ENCODE measurements around the gene APOBEC3F.
"Not testable (repeated sequence)": the region's sequence is repeated elsewhere in the genome, so short reads cannot be mapped to it uniquely, and the experiment has no call there.

The APOBEC3F gene

GRCh38 chr22:39017596-39018365 is 22.9 kb upstream of the APOBEC3F start:
- no peak for TF ChIP-seq GATA1 (IDR thresholded peaks at IDR 0.05; ENCODE audit: low read depth, low read length)
- no peak for TF ChIP-seq POLR2A (IDR thresholded peaks at IDR 0.05; ENCODE audit: low read length)
- DNase-seq: no peak

- peak; percentile 34 to 46 for DNase-seq
Measured at GRCh38 chr22:39020021-39020651, 20.5 kb upstream of the APOBEC3F start.

GRCh38 chr22:39021552-39022250 is 19.0 kb upstream of the APOBEC3F start:
- TF ChIP-seq GATA1 (IDR thresholded peaks at IDR 0.05; ENCODE audit: low read depth, low read length) (no peak), POLR2A (IDR thresholded peaks at IDR 0.05; ENCODE audit: low read length) (no peak)
- DNase-seq: peak in 1 of 2 experiments; percentile 45

GRCh38 chr22:39024519-39025308 is 15.9 kb upstream of the APOBEC3F start:
- TF ChIP-seq POLR2A (IDR thresholded peaks at IDR 0.05; ENCODE audit: low read length): no peak
- TF ChIP-seq GATA1 (IDR thresholded peaks at IDR 0.05; ENCODE audit: low read depth, low read length): no peak
- no peak for DNase-seq

DNA sequence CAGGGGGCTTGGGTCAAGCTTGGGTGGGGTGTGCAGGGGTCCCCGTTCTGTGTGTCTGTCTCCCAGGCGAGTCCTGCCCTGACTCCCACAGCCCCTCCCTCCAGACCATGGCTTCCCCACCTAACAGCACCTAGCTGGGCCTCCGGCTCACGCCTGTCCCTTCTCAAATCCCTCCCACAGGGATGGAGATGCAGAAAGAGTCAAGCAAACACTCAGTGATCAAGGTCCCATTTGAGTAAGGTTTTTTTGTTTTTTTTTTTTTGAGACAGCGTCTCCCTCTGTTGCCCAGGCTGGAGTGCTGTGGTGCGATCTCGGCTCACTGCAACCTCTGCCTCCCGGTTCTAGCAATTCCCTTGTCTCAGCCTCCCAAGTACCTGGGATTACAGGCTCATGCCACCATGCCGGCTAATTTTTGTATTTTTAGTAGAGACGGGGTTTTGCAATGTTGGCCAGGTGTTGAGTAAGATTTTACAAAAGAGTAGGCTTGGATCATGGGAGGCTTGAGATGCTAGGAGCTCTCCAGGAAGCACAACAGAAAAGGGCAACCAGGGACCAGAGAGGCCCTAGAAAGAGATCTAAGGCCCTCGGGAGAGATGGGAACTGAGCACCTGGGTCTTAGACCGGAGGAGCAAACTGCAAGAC is 14.0 kb upstream of the APOBEC3F start:
- no peak for DNase-seq
- TF ChIP-seq POLR2A (IDR thresholded peaks at IDR 0.05; ENCODE audit: low read length) (no peak), GATA1 (IDR thresholded peaks at IDR 0.05; ENCODE audit: low read depth, low read length) (no peak)

GRCh38 chr22:39027717-39028116 is 12.9 kb upstream of the APOBEC3F start:
- TF ChIP-seq GATA1 (IDR thresholded peaks at IDR 0.05; ENCODE audit: low read depth, low read length) (no peak), POLR2A (IDR thresholded peaks at IDR 0.05; ENCODE audit: low read length) (no peak)
- DNase-seq: no peak

DNA sequence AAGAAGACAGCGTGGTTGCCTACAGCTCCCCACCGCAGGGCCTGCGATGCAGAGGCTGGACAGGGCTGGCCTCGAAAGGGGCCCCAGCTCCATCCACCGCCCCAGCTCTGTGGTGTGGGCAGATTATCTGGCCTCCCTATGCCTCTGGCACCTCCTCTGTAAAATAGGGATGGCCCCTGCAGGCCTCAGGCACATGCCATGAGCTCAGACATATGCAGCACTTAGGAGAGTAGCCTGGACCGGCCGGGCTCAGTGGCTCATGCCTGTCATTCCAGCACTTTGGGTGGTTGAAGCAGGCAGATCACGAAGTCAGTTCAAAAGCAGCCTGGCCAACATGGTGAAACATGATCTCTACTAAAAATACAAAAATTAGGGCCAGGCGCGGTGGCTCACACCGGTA is 12.4 kb upstream of the APOBEC3F start:
- no peak for DNase-seq
- TF ChIP-seq GATA1 (IDR thresholded peaks at IDR 0.05; ENCODE audit: low read depth, low read length) (no peak), POLR2A (IDR thresholded peaks at IDR 0.05; ENCODE audit: low read length) (no peak)

DNA sequence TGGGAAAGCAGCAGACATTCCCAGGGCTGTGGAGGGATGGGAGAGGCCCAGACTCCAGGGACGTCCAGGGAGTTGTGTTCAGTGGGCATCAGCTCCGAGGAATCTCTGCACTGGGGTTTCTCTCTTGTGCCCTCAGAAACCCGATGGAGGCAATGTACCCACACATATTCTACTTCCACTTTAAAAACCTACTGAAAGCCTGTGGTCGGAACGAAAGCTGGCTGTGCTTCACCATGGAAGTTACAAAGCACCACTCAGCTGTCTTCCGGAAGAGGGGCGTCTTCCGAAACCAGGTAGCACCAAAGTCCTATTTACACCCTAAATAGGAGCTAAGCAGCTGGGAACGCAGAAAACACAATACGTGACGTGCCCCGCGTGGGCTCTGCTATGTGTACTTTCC is 11.4 kb upstream of the APOBEC3F start:
- DNase-seq: no peak
- no peak for TF ChIP-seq POLR2A (IDR thresholded peaks at IDR 0.05; ENCODE audit: low read length)
- no peak for TF ChIP-seq GATA1 (IDR thresholded peaks at IDR 0.05; ENCODE audit: low read depth, low read length)

DNA sequence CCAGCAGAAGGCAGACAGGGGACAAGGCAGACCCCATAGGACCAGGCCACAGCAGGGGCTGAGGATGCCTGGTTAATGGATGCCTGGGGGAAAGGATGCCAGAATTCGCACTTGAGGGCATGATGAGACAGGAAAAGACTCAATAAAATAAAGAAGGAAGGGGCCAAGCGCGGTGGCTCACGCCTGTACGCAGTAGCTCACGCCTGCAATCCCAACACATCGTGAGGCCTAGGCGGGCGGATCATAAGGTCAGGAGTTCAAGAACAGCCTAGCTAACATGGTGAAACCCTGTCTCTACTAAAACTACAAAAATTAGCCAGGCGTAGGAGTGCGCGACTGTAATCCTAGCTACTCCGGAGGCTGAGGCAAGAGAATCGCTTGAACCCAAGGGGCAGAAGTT is 10.0 kb upstream of the APOBEC3F start:
- DNase-seq: no peak
- TF ChIP-seq GATA1 (IDR thresholded peaks at IDR 0.05; ENCODE audit: low read depth, low read length) (no peak), POLR2A (IDR thresholded peaks at IDR 0.05; ENCODE audit: low read length) (no peak)

- DNase-seq: not testable (repeated sequence)
Measured at GRCh38 chr22:39031434-39032295, 9.0 kb upstream of the APOBEC3F start.

GRCh38 chr22:39037071-39037470 is 3.6 kb upstream of the APOBEC3F start:
- DNase-seq: not testable (repeated sequence)

GRCh38 chr22:39039306-39040126 is 1.1 kb upstream of the APOBEC3F start:
- no peak for DNase-seq
- TF ChIP-seq POLR2A (IDR thresholded peaks at IDR 0.05; ENCODE audit: low read length) (no peak), GATA1 (IDR thresholded peaks at IDR 0.05; ENCODE audit: low read depth, low read length) (no peak)

DNA sequence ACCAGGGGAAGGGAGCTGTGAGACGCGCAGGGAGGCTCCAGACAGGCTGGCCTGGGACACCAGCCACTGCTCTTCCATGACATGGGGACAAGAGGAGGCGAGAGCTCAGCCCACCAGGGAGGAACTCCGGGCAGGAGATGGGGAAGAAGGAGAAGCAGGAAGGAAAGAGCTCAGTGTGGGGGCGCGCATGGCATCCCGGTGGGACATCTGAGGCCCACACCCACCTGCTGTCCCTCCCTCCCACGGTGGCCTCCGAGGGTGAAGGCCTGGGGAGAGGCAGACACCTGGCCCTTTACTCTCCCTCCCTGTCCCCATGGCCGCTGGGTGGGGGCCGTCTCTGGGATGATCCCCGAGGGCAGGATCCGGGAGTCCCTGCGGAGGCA is 518 bp upstream of the APOBEC3F start:
- peak in 1 of 2 experiments; percentile 49 for DNase-seq

Data from erythroblast (primary cell).